Activated CD8-positive, alpha-beta T cell treated with anti-CD3 and anti-CD28 coated beads, Interleukin-2, amount 10 ng/mL, durations not matched to agents 7 days and 5 days (primary cell): ENCODE results near the gene ITGB3BP. TPM values are rescaled to one million over a fixed set of nuclear protein-coding genes. Genes with fewer than 3 reads are reported as not detected.
A peak's percentile ranks its signal among the peaks of the same experiment; 100 is the strongest.
"Not testable (repeated sequence)": the region's sequence is repeated elsewhere in the genome, so short reads cannot be mapped to it uniquely, and the experiment has no call there.

Experiments used
- ATAC-seq: fragments of 150-1000 bp; cut with Tn5 transposase; one replicate; pipeline ENCODE4 v1.10.0; 2021; ENCODE audit warnings: moderate library complexity
- CTCF ChIA-PET: fragments of 350-600 bp; sonication (Branson Sonifier 250); formaldehyde crosslinking; loops from one replicate; lab custom pipeline; 2021; ENCODE audit warnings: antibody characterized with exemption; lab: Charles Lee
- POLR2A ChIA-PET: fragments of 350-600 bp; sonication (Branson Sonifier 250); formaldehyde crosslinking; loops from one replicate; lab custom pipeline; 2021; ENCODE audit warnings: antibody characterized with exemption; lab: Charles Lee
- DNase-seq: peaks from one replicate; pipeline ENCODE4 v3.0.0-alpha.2; 2020
- H3K27ac Mint-ChIP-seq: one replicate; pipeline ENCODE4 v1.8.0; 2021; ENCODE audit warnings: mild to moderate bottlenecking, mixed read lengths
- H3K27me3 Mint-ChIP-seq: one replicate; pipeline ENCODE4 v1.8.0; 2021; ENCODE audit warnings: low read depth, mixed read lengths
- H3K36me3 Mint-ChIP-seq: one replicate; pipeline ENCODE4 v1.8.0; 2021; ENCODE audit warnings: low read depth, mixed read lengths
- H3K4me1 Mint-ChIP-seq: one replicate; pipeline ENCODE4 v1.8.0; 2021; ENCODE audit warnings: low read depth, mixed read lengths
- H3K4me3 Mint-ChIP-seq: one replicate; pipeline ENCODE4 v1.8.0; 2021; ENCODE audit warnings: mild to moderate bottlenecking, mixed read lengths
- H3K9me3 Mint-ChIP-seq: one replicate; pipeline ENCODE4 v1.8.0; 2022; ENCODE audit warnings: mixed read lengths; ENCODE audit not compliant: insufficient read depth
- total RNA-seq, 2 experiments: library from RNA; stranded (reverse); gene quantifications; one replicate each; pipeline ENCODE4 v1.2.3, GENCODE V29; 2021

The ITGB3BP gene
- 10 to 100 TPM; 69.5 to 74.4 TPM for total RNA-seq

DNA sequence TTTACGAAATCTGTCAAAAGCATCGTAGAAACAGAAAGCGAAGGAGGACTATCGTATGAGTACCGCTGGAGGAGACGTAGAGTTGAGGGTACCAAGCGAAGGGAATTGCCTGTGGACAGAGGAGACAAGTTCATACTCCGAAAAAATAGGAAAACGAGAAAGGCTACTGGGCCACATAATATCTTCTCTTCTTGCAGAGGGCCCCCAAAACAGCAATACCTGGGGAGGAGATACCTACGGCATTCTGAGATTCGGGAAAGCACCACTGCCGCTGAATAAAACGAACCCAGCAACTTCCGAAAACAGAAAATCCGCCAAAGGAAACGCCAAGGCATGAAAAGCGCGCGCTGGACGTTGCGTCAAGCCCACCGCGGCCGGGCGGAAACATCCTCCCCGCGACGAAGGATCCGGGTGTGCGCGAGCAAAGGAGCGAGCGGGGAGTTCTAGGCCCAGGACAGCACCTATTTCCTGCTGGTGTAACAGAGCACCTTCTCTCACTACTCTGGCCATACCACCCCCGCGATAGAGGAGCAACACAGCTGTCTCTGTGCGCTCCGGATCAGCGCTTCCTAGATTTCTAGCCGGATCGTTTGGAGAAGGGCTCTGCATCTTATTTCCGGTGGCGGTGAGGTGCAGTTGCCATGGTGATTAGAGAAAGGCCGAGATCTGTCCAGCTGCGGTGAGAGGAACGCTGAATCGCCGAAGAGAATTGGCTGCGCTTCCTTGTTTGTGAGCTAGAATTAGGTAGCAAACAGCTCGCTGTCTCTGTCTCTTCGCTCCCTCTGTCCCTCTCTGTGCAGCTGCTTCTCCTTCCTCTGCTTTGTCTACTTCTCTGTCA lies at the start of gene ITGB3BP, which contains the start of gene EFCAB7:
Gene ITGB3BP (minus strand): TSS at position 335 of the 838 bp plus-strand sequence. CDS start 92 bp downstream, at position 243.
Gene EFCAB7 (plus strand): TSS at position 635 of the 838 bp plus-strand sequence. CDS start 2,048 bp downstream, outside the sequence.
- ChIA-PET CTCF (interaction anchor here (1.8 kb wide), 1 partner anchor 15 kb away, joined by 8 read pairs; no protein-coding TSS in a partner anchor), POLR2A (interaction anchor here (0.6 to 1.0 kb wide), 4 partner anchors 11 to 155 kb away, joined by 3 to 7 read pairs (median 4); partner anchors contain the start of gene ALG6)
- Mint-ChIP-seq H3K36me3 (peaks cover 7% of the 10 kb centered on the region), H3K4me1 (peaks cover 26% of the 10 kb centered on the region), H3K4me3 (peak within 1 kb of the TSS; percentile 97), H3K27ac (peak within 1 kb of the TSS; percentile 98), H3K9me3 (no peaks in the 10 kb centered on the region), H3K27me3 (no peaks in the 10 kb centered on the region)
- peak; percentile 92 for ATAC-seq
- peak; percentile 88 for DNase-seq

GRCh38 chr1:63572686-63573085 lies 49.7 kb upstream of the ITGB3BP start:
- H3K27me3 Mint-ChIP-seq, DNase-seq, POLR2A ChIA-PET, ATAC-seq, H3K4me1 Mint-ChIP-seq, H3K27ac Mint-ChIP-seq, H3K9me3 Mint-ChIP-seq, H3K36me3 Mint-ChIP-seq, H3K4me3 Mint-ChIP-seq: not testable (repeated sequence)
- CTCF ChIA-PET, result interaction anchor here (1.2 kb wide), 1 partner anchor 15 kb away, joined by 3 read pairs; no protein-coding TSS in a partner anchor

GRCh38 chr1:63569640-63570316 lies 46.8 kb upstream of the ITGB3BP start:
- CTCF ChIA-PET, result no interaction called here
- Mint-ChIP-seq H3K4me3 (no peak overlapping the region), H3K36me3 (peaks cover 7% of the 10 kb centered on the region), H3K9me3 (no peaks in the 10 kb centered on the region), H3K27ac (no peak overlapping the region), H3K27me3 (no peaks in the 10 kb centered on the region), H3K4me1 (no peaks in the 10 kb centered on the region)
- ATAC-seq (no peak), DNase-seq (no peak)
- POLR2A ChIA-PET, result no interaction called here

- ATAC-seq (no peak), DNase-seq (no peak)
- no peaks in the 10 kb centered on the region for H3K9me3 Mint-ChIP-seq
- H3K27me3 Mint-ChIP-seq, result no peaks in the 10 kb centered on the region
- H3K36me3 Mint-ChIP-seq, result peaks cover 9% of the 10 kb centered on the region
- no peak overlapping the region for H3K27ac Mint-ChIP-seq
- ChIA-PET CTCF (no interaction called here), POLR2A (no interaction called here)
- H3K4me1 Mint-ChIP-seq, result no peaks in the 10 kb centered on the region
- no peak overlapping the region for H3K4me3 Mint-ChIP-seq
These were observed 46.0 kb upstream of the ITGB3BP start for GRCh38 chr1:63569068-63569467.

DNA sequence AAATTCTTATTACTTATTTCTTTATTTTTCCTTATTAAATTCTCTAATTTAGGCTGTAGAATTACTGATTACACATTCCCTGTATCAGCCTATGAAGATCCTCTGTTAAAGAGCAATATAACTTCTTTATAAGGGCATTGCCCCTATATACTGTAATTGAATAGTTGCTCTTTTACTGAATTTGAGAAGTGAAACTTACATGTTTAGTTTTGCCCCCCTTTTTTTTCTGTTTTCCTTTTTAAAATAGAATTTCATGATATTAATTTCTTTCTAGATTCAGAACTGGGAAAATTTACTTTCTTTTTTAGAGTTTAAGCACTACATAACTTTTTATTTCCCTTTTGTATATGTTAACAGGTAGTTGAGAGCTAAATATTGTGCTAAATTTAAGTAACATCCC lies 40.7 kb upstream of the ITGB3BP start:
- DNase-seq (no peak), ATAC-seq (no peak)
- CTCF ChIA-PET, result interaction anchor here (1.1 kb wide), 1 partner anchor 9 kb away, joined by 3 read pairs; no protein-coding TSS in a partner anchor
- H3K4me3 Mint-ChIP-seq, result no peak overlapping the region
- H3K27ac Mint-ChIP-seq, result no peak overlapping the region
- H3K4me1 Mint-ChIP-seq, result no peaks in the 10 kb centered on the region
- H3K27me3 Mint-ChIP-seq, result no peaks in the 10 kb centered on the region
- peaks cover 11% of the 10 kb centered on the region for H3K36me3 Mint-ChIP-seq
- H3K9me3 Mint-ChIP-seq, result no peaks in the 10 kb centered on the region
- POLR2A ChIA-PET, result no interaction called here

DNA sequence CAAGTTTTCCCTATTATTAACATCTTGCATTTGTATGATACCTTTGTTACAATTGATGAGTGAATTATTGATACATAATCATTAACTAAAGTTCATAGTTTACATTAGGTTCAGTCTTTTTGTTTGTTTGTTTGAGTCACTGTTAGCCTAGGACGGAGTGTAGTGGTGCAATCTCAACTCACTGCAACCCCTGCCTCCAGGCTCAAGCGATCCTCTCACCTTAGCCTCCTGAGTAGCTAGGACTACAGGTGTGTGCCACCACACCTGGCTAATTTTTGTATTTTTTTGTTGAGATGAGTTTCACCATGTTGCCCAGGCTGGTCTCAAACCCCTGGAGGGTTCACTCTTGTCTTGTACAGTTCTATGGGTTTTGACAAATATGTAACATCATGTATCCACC lies 36.3 kb upstream of the ITGB3BP start:
- ATAC-seq (no peak), DNase-seq (no peak)
- H3K4me3 Mint-ChIP-seq, result no peak overlapping the region
- no peaks in the 10 kb centered on the region for H3K27me3 Mint-ChIP-seq
- ChIA-PET POLR2A (no interaction called here), CTCF (interaction anchor here (1.8 kb wide), 1 partner anchor 578 kb away, joined by 5 read pairs; no protein-coding TSS in a partner anchor)
- H3K4me1 Mint-ChIP-seq, result peaks cover 5% of the 10 kb centered on the region
- peaks cover 2% of the 10 kb centered on the region for H3K36me3 Mint-ChIP-seq
- no peak overlapping the region for H3K27ac Mint-ChIP-seq
- H3K9me3 Mint-ChIP-seq, result no peaks in the 10 kb centered on the region

- ATAC-seq (no peak), DNase-seq (peak; percentile 29)
- Mint-ChIP-seq H3K4me1 (peaks cover 5% of the 10 kb centered on the region), H3K27ac (no peak overlapping the region), H3K27me3 (no peaks in the 10 kb centered on the region), H3K36me3 (no peaks in the 10 kb centered on the region), H3K4me3 (no peak overlapping the region), H3K9me3 (no peaks in the 10 kb centered on the region)
- ChIA-PET CTCF (interaction anchor here (0.6 to 1.8 kb wide), 8 partner anchors 11 to 689 kb away, joined by 3 to 5 read pairs (median 4); no protein-coding TSS in a partner anchor), POLR2A (no interaction called here)
These were observed 34.5 kb upstream of the ITGB3BP start for GRCh38 chr1:63557365-63557987.

GRCh38 chr1:63555480-63555879 lies 32.5 kb upstream of the ITGB3BP start:
- DNase-seq (no peak), ATAC-seq (no peak)
- ChIA-PET CTCF (interaction anchor here (1.0 to 1.3 kb wide), 2 partner anchors 8 to 17 kb away, joined by 3 read pairs; no protein-coding TSS in a partner anchor), POLR2A (interaction anchor here (0.6 kb wide), 1 partner anchor 1054 kb away, joined by 3 read pairs; no protein-coding TSS in a partner anchor)
- Mint-ChIP-seq H3K27me3 (no peaks in the 10 kb centered on the region), H3K36me3 (no peaks in the 10 kb centered on the region), H3K9me3 (no peaks in the 10 kb centered on the region), H3K4me3 (no peak overlapping the region), H3K27ac (no peak overlapping the region), H3K4me1 (peaks cover 5% of the 10 kb centered on the region)

DNA sequence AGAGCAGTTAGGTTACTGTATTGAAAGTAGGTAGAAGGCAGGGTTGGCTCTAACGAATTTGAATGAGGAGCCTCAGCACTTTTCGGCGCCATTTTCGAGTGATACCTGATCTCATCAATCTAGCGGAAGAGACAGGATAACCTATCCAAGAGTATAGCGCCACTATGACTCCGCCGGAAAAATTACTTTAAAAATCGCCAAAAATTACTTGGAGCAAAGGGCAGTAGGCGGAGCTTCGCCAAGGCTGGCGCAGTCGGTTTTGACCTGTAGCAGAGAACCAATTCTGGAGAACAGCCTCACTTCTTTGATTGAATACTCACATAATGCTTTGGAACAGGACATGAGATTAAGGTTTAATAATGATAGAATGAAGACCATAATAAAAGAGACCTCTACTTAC lies 25.9 kb upstream of the ITGB3BP start:
- POLR2A ChIA-PET, result no interaction called here
- ATAC-seq, result no peak
- CTCF ChIA-PET, result no interaction called here
- no peaks in the 10 kb centered on the region for H3K27me3 Mint-ChIP-seq
- no peak overlapping the region for H3K4me3 Mint-ChIP-seq
- no peak for DNase-seq
- no peaks in the 10 kb centered on the region for H3K4me1 Mint-ChIP-seq
- H3K36me3 Mint-ChIP-seq, result no peaks in the 10 kb centered on the region
- no peak overlapping the region for H3K27ac Mint-ChIP-seq
- no peaks in the 10 kb centered on the region for H3K9me3 Mint-ChIP-seq

GRCh38 chr1:63548303-63548702 lies 25.3 kb upstream of the ITGB3BP start:
- no peaks in the 10 kb centered on the region for H3K27me3 Mint-ChIP-seq
- H3K4me1 Mint-ChIP-seq, result no peaks in the 10 kb centered on the region
- DNase-seq, result no peak
- ChIA-PET POLR2A (no interaction called here), CTCF (no interaction called here)
- no peak for ATAC-seq
- no peak overlapping the region for H3K4me3 Mint-ChIP-seq
- no peaks in the 10 kb centered on the region for H3K9me3 Mint-ChIP-seq
- H3K27ac Mint-ChIP-seq, result no peak overlapping the region
- no peaks in the 10 kb centered on the region for H3K36me3 Mint-ChIP-seq

GRCh38 chr1:63547621-63548294 lies 24.7 kb upstream of the ITGB3BP start:
- no peaks in the 10 kb centered on the region for H3K36me3 Mint-ChIP-seq
- CTCF ChIA-PET, result no interaction called here
- no peak overlapping the region for H3K27ac Mint-ChIP-seq

More at GRCh38 chr1:63547621-63548294, 24.7 kb upstream of the ITGB3BP start:
- Mint-ChIP-seq H3K9me3 (no peaks in the 10 kb centered on the region), H3K4me1 (no peaks in the 10 kb centered on the region), H3K4me3 (no peak overlapping the region), H3K27me3 (no peaks in the 10 kb centered on the region)
- DNase-seq (no peak), ATAC-seq (no peak)
- POLR2A ChIA-PET, result no interaction called here
